B cell (primary cell): Measurements from ENCODE around the gene GASK1A.

Experiments
- CTCF ChIP-seq: fragments of 200-600 bp; IDR thresholded peaks from one replicate; pipeline ENCODE4 v1.8.0; 2022; ENCODE audit warnings: antibody characterized with exemption, mild to moderate bottlenecking
- EZH2 ChIP-seq: IDR thresholded peaks from 2 replicates; pipeline ENCODE4 v1.6.1; 2012; ENCODE audit warnings: borderline replicate concordance, low read depth, mild to moderate bottlenecking, moderate library complexity, low read length; ENCODE audit not compliant: insufficient read depth, poor library complexity, severe bottlenecking

DNA sequence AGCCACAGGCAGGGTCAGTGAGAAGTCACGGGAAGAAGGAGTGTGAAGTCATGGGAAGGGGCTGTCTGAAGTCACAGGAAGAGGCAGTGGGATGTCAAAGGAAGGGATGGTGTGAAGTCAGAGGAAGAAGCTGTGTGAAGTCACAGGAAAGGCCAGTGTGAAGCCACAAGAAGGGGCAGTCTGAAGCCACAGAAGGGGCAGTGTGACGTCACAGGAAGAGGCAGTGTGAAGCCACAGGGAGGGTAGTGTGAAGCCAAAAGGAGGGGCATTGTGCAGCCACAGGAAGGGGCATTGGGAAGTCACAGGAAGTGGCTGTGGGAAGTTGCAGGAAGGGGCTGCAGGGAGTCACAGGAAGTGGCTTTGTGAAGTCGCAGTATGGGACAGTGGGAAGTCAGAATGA lies 35.1 kb downstream of the GASK1A start:
- TF ChIP-seq CTCF (no peak), EZH2 (no peak)
